ES-I3 (cell line): ENCODE data around the gene VAV2.

Experiments used
- H3K36me3 ChIP-seq: 2 replicates; pipeline ENCODE4 v1.6.1; 2013; ENCODE audit warnings: mild to moderate bottlenecking, low read length, control low read depth, moderate library complexity; ENCODE audit not compliant: insufficient read depth
- H3K4me1 ChIP-seq: 2 replicates; pipeline ENCODE4 v1.6.1; 2013; ENCODE audit warnings: mild to moderate bottlenecking, control low read depth, low read length; ENCODE audit not compliant: insufficient read depth
- H3K9ac ChIP-seq: 2 replicates; pipeline ENCODE4 v1.6.1; 2013; ENCODE audit warnings: low read depth, mild to moderate bottlenecking, low read length, moderate library complexity
- H3K9me3 ChIP-seq: 2 replicates; pipeline ENCODE4 v1.6.1; 2013; ENCODE audit warnings: mild to moderate bottlenecking, low read length, moderate library complexity; ENCODE audit not compliant: control insufficient read depth, insufficient read depth

The VAV2 gene

DNA sequence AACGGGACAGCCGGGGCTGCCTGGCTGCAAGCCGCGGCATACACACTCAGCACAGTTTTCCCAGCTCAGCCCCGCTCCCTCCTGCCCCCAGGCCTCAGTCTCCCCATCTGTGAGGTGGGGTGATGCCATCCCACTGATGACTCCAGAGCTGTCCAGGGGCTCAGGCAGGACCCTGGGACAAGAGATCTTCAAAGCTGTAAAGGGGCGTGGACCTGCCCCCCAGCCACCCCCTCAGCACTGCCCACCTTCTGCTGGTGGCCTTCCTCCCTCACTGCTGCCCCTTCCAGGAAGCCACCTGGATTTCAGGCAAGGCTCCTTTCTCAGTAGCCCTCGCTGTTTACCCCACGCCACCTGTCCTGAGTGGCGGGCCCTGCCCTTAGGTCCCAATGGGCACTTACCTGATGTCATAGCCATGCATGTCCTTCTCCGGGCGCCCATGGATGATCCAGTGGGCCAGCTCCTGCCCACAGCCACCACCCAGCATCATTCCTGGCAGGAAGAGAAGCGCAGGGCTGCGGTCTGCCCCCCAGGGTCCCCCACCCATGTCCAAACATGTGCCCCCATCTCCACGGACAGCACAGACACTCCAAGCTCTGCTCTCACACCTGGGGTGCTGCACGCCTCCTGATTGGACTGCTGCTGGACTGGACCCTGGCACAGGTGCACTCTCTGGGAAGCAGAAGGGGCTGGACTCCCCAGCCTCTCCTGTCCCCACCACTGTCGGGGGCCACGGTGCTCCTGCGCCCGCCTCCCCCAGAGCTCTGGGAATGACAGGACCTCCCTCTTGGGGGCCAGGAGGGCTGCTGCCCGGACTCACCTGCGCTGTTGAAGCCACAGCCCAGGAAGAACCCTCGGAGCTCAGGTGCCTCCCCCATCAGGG is 279.7 kb downstream of the VAV2 start:
- Histone ChIP-seq H3K9ac (no peak overlapping the region), H3K36me3 (no peaks in the 10 kb centered on the region), H3K4me1 (peaks cover 36% of the 10 kb centered on the region; the same call in 1 of the 2 replicates), H3K9me3 (no peaks in the 10 kb centered on the region)
